H1 (cell line): Measurements from ENCODE around the gene RASGRP1. TPM values are rescaled to one million over a fixed set of nuclear protein-coding genes. Genes with fewer than 3 reads are reported as not detected.

Source experiments
- CTCF ChIA-PET: fragments of 300-600 bp; sonication (Branson Sonifier 250); formaldehyde crosslinking; loops from one replicate; lab custom pipeline; 2021; ENCODE audit not compliant: partially characterized antibody; lab: Charles Lee
- POLR2A ChIA-PET: fragments of 300-600 bp; sonication (Branson Sonifier 250); formaldehyde crosslinking; loops from one replicate; lab custom pipeline; 2021; ENCODE audit warnings: inconsistent platforms; ENCODE audit not compliant: partially characterized antibody; lab: Charles Lee
- DNase-seq, 2 experiments: peaks; one replicate each; pipeline versions ENCODE4 v3.0.0 to v3.0.0-alpha.2; 2010 to 2022; ENCODE audit warnings: low spot score in 2 of 2, low read depth in 1 of 2, mixed read lengths in 1 of 2
- FAIRE-seq: peaks from 2 replicates; lab custom pipeline; 2011; peaks lifted over from hg19 to GRCh38; lab: Jason Lieb, UNC
- H2AFZ ChIP-seq: 2 replicates; pipeline ENCODE4 v1.8.1; 2012; ENCODE audit warnings: low read length, inconsistent platforms
- H2AK5ac ChIP-seq: 2 replicates; pipeline ENCODE4 v1.6.1; 2013; ENCODE audit warnings: low read depth, low read length
- H2BK120ac ChIP-seq: replicated peaks from 2 replicates; pipeline ENCODE3; 2013; ENCODE audit warnings: low read depth, low read length, inconsistent platforms
- H2BK12ac ChIP-seq: 2 replicates; pipeline ENCODE4 v1.6.1; 2013; ENCODE audit warnings: low read depth, low read length
- H2BK15ac ChIP-seq: 2 replicates; pipeline ENCODE4 v1.6.1; 2013; ENCODE audit warnings: low read length
- H2BK20ac ChIP-seq: 2 replicates; pipeline ENCODE4 v1.6.1; 2013; ENCODE audit warnings: low read length
- H2BK5ac ChIP-seq: 2 replicates; pipeline ENCODE4 v1.6.1; 2013; ENCODE audit warnings: low read depth, low read length
- H3K14ac ChIP-seq: 2 replicates; pipeline ENCODE4 v1.6.1; 2013; ENCODE audit warnings: inconsistent platforms; ENCODE audit not compliant: insufficient read length
- H3K18ac ChIP-seq: 2 replicates; pipeline ENCODE4 v1.6.1; 2013; ENCODE audit warnings: low read length; ENCODE audit errors: extremely low read depth
- H3K23ac ChIP-seq: 2 replicates; pipeline ENCODE4 v1.6.1; 2013; ENCODE audit warnings: inconsistent platforms; ENCODE audit not compliant: insufficient read length
- H3K23me2 ChIP-seq: 2 replicates; pipeline ENCODE4 v1.6.1; 2013; ENCODE audit warnings: low read depth, low read length
- H3K27ac ChIP-seq: 2 replicates; pipeline ENCODE4 v1.6.1; 2011; ENCODE audit warnings: low read depth, low read length, inconsistent platforms
- H3K27me3 ChIP-seq, 4 experiments: replicated peaks in 1 of 4; 1 replicate in 1 of 4; 2 replicates in 3 of 4; pipeline versions ENCODE4 v1.6.1 to v1.8.1; 2011 to 2013; ENCODE audit warnings: low read length in 3 of 4, mild to moderate bottlenecking in 3 of 4, inconsistent platforms in 2 of 4, mixed read lengths in 2 of 4, moderate library complexity in 1 of 4; ENCODE audit not compliant: control insufficient read depth in 3 of 4, insufficient read depth in 3 of 4; ENCODE audit errors: extremely low read depth in 1 of 4
- H3K36me3 ChIP-seq, 4 experiments: 2 replicates each; pipeline versions ENCODE4 v1.6.1 to v1.8.1; 2011 to 2013; ENCODE audit warnings: mild to moderate bottlenecking in 4 of 4, low read length in 3 of 4, moderate library complexity in 2 of 4, control low read depth in 1 of 4, inconsistent platforms in 1 of 4; ENCODE audit not compliant: insufficient read depth in 4 of 4, control insufficient read depth in 2 of 4
- H3K4ac ChIP-seq: replicated peaks from 2 replicates; pipeline ENCODE3; 2013; ENCODE audit warnings: low read length, low read depth, mixed read lengths, inconsistent platforms; ENCODE audit not compliant: insufficient read length
- H3K4me1 ChIP-seq, 4 experiments: replicated peaks in 1 of 4; 1 replicate in 1 of 4; 2 replicates in 3 of 4; pipeline versions ENCODE4 v1.6.1 to v1.8.1; 2011 to 2013; ENCODE audit warnings: low read length in 3 of 4, inconsistent platforms in 2 of 4, mixed read lengths in 1 of 4; ENCODE audit not compliant: insufficient read depth in 4 of 4, control insufficient read depth in 3 of 4
- H3K4me2 ChIP-seq, 2 experiments: 2 replicates each; pipeline versions ENCODE4 v1.6.1 to v1.8.1; 2011 to 2013; ENCODE audit warnings: low read depth in 2 of 2, low read length in 2 of 2, control low read depth in 1 of 2, inconsistent platforms in 1 of 2, mild to moderate bottlenecking in 1 of 2; ENCODE audit not compliant: insufficient read depth in 1 of 2
- H3K4me3 ChIP-seq, 4 experiments: fragments of 200-600, 300-600 bp in 1 of 4; sonication (generic), shearing (Covaris generic), sonication (Bioruptor Twin) in 1 of 4; 2 replicates each; pipeline versions ENCODE4 v1.5.1 to v1.8.1; 2011 to 2016; ENCODE audit warnings: low read length in 4 of 4, low read depth in 3 of 4, control low read depth in 2 of 4, inconsistent platforms in 2 of 4, mild to moderate bottlenecking in 2 of 4, mixed read lengths in 1 of 4, moderate library complexity in 1 of 4; ENCODE audit not compliant: insufficient read depth in 2 of 4; ENCODE audit errors: extremely low read depth in 1 of 4
- H3K56ac ChIP-seq: replicated peaks from 2 replicates; pipeline ENCODE3; 2013; ENCODE audit warnings: low read depth, mild to moderate bottlenecking, mixed read lengths, low read length, inconsistent platforms; ENCODE audit not compliant: insufficient read length
- H3K79me1 ChIP-seq: 2 replicates; pipeline ENCODE4 v1.6.1; 2013; ENCODE audit warnings: low read depth, low read length, control low read depth
- H3K79me2 ChIP-seq, 2 experiments: 2 replicates each; pipeline versions ENCODE4 v1.6.1 to v1.8.1; 2012 to 2013; ENCODE audit warnings: low read length in 2 of 2, mild to moderate bottlenecking in 2 of 2, inconsistent platforms in 1 of 2; ENCODE audit not compliant: insufficient read depth in 2 of 2, control insufficient read depth in 1 of 2
- H3K9ac ChIP-seq, 4 experiments: replicated peaks in 1 of 4; 1 replicate in 1 of 4; 2 replicates in 3 of 4; pipeline versions ENCODE4 v1.6.1 to v1.8.1; 2011 to 2013; ENCODE audit warnings: low read depth in 3 of 4, low read length in 3 of 4, control low read depth in 2 of 4, mild to moderate bottlenecking in 2 of 4, moderate library complexity in 2 of 4, inconsistent platforms in 1 of 4; ENCODE audit errors: extremely low read depth in 1 of 4
- H3K9me3 ChIP-seq, 2 experiments: 2 replicates each; pipeline versions ENCODE4 v1.6.1 to v1.8.1; 2012 to 2013; ENCODE audit warnings: mild to moderate bottlenecking in 2 of 2, moderate library complexity in 2 of 2, control low read depth in 1 of 2, inconsistent platforms in 1 of 2, low read depth in 1 of 2, low read length in 1 of 2, mixed read lengths in 1 of 2; ENCODE audit not compliant: insufficient read depth in 2 of 2
- H4K20me1 ChIP-seq, 2 experiments: replicated peaks in 1 of 2; 2 replicates each; pipeline versions ENCODE3 to v1.8.1; 2011 to 2013; ENCODE audit warnings: inconsistent platforms in 2 of 2, low read length in 2 of 2, mild to moderate bottlenecking in 1 of 2; ENCODE audit not compliant: insufficient read depth in 2 of 2, control insufficient read depth in 1 of 2
- H4K5ac ChIP-seq: 2 replicates; pipeline ENCODE4 v1.6.1; 2013; ENCODE audit warnings: low read length, low read depth, mixed read lengths, inconsistent platforms; ENCODE audit not compliant: insufficient read length
- H4K8ac ChIP-seq: 2 replicates; pipeline ENCODE4 v1.8.0; 2013; ENCODE audit warnings: mild to moderate bottlenecking, moderate library complexity, low read length, inconsistent platforms; ENCODE audit not compliant: insufficient read depth; ENCODE audit errors: extremely low read depth
- H4K91ac ChIP-seq: replicated peaks from 2 replicates; pipeline ENCODE3; 2013; ENCODE audit warnings: low read length, mixed read lengths, inconsistent platforms; ENCODE audit not compliant: insufficient read length
- ASH2L ChIP-seq: fragments of 200-600, 300-600 bp; sonication (generic); IDR thresholded peaks from one replicate; pipeline ENCODE4 v1.7.1; 2017; ENCODE audit warnings: low read length
- BCL11A ChIP-seq, 2 experiments: IDR thresholded peaks; one replicate each; pipeline ENCODE4 v1.6.1; 2011; ENCODE audit warnings: low read depth in 2 of 2, low read length in 2 of 2, mild to moderate bottlenecking in 2 of 2
- KDM4A ChIP-seq: IDR thresholded peaks from one replicate; pipeline ENCODE4 v1.7.1; 2012; ENCODE audit warnings: low read depth, mild to moderate bottlenecking, moderate library complexity, low read length, inconsistent platforms; ENCODE audit not compliant: severe bottlenecking
- RAD21 ChIP-seq, 2 experiments: IDR thresholded peaks in 1 of 2; conservative IDR thresholded peaks in 1 of 2; 2 replicates each; pipeline ENCODE4 v1.6.1; 2011; ENCODE audit warnings: low read depth in 2 of 2, low read length in 2 of 2, improper control_type of control experiment in 1 of 2, inconsistent platforms in 1 of 2, mild to moderate bottlenecking in 1 of 2, moderate library complexity in 1 of 2
- RBBP5 ChIP-seq: IDR thresholded peaks from 2 replicates; pipeline ENCODE4 v1.7.1; 2012; ENCODE audit warnings: low read depth, mild to moderate bottlenecking, inconsistent platforms, low read length, moderate library complexity, borderline replicate concordance
- SP2 ChIP-seq: IDR thresholded peaks from 2 replicates; pipeline ENCODE4 v1.6.1; 2012; ENCODE audit warnings: mild to moderate bottlenecking, low read length, inconsistent platforms
- TCF12 ChIP-seq: IDR thresholded peaks from 2 replicates; pipeline ENCODE4 v1.6.1; 2011; ENCODE audit warnings: low read depth, mild to moderate bottlenecking, low read length
- YY1 ChIP-seq: IDR thresholded peaks from 2 replicates; pipeline ENCODE4 v1.6.1; 2011; ENCODE audit warnings: low read depth, mild to moderate bottlenecking, low read length
- WGBS, 2 experiments: shearing (Covaris generic) in 1 of 2; methylation state at CpG; one replicate each; pipeline versions ENCODE4 v1.1.6 to v1.1.7; 2013 to 2015; ENCODE audit warnings: low lambda C conversion rate in 2 of 2, mixed read lengths in 2 of 2, inconsistent platforms in 1 of 2, low coverage in 1 of 2, missing lambda C conversion rate in 1 of 2; ENCODE audit not compliant: insufficient replicate concordance in 2 of 2, insufficient coverage in 1 of 2, insufficient read length in 1 of 2; ENCODE audit errors: extremely low coverage in 1 of 2, missing lambda C conversion rate in 1 of 2; 5-methylcytosine and 5-hydroxymethylcytosine counted together
- polyA plus RNA-seq, 7 experiments: library from polyadenylated mRNA; depleted of rRNA in 3 of 7; stranded (reverse) in 5 of 7; unstranded in 2 of 7; fragments of >200 nt in 5 of 7; fragments of 200-250 nt in 2 of 7; gene quantifications; 1 replicate in 5 of 7; 2 replicates in 1 of 7; 4 replicates in 1 of 7; pipeline versions ENCODE4 v1.2.1 to v1.2.3, GENCODE V29; 2011 to 2013; ENCODE audit warnings: missing spikeins in 2 of 7, mixed read lengths in 2 of 7
- total RNA-seq: library from RNA; stranded (reverse); fragmentation: NEBNext Ultra II Directional; extraction: Animal tissue kit (Norgen Biotek cat#: 25700); gene quantifications from 2 replicates; pipeline ENCODE4 v1.2.1, GENCODE V29; 2021

RASGRP1 gene
- total and polyA plus RNA-seq, 2 of the 8 experiments (the other 6 are each of a cell fraction or from before 2014, with no cell fraction given), result 1.1 to 2.1 TPM

- Histone ChIP-seq H3K79me1 (no peaks in the 10 kb centered on the region), H3K18ac (no peak overlapping the region), H3K4me2 (peak overlapping the region; percentile 74 to 96), H3K4ac (no peak overlapping the region), H3K9me3 (no peaks in the 10 kb centered on the region), H2AFZ (peak overlapping the region; percentile 37; the same call in 1 of the 2 replicates), H2BK15ac (peak overlapping the region; percentile 49; the same call in 1 of the 2 replicates), H3K4me1 (no peaks in the 10 kb centered on the region; a peak in 2 of 7 replicates), H2BK12ac (no peak overlapping the region), H3K9ac (peak overlapping the region in 1 of 4 experiments; percentile 68; a peak in 2 of 7 replicates), H3K56ac (no peak overlapping the region), H3K36me3 (no peaks in the 10 kb centered on the region), H4K20me1 (no peaks in the 10 kb centered on the region), H3K27ac (no peak overlapping the region), H3K4me3 (peak overlapping the region; percentile 27 to 78 (median 56)), H3K23ac (no peak overlapping the region), H2BK5ac (no peak overlapping the region; the same call in 1 of the 2 replicates), H4K91ac (no peak overlapping the region), H3K23me2 (peaks cover 5% of the 10 kb centered on the region), H4K5ac (no peak overlapping the region), H3K14ac (no peak overlapping the region), H3K27me3 (peaks cover 9 to 31% (median 16%) of the 10 kb centered on the region in 4 experiments; a peak in 6 of 7 replicates), H2AK5ac (no peak overlapping the region), H3K79me2 (no peaks in the 10 kb centered on the region), H2BK20ac (no peak overlapping the region), H4K8ac (no peak overlapping the region; the same call in 1 of the 2 replicates), H2BK120ac (no peak overlapping the region)
- FAIRE-seq, result no peak
- peak in 1 of 2 experiments; percentile 90 for DNase-seq
- 44% methylated on average over 17 of the region's 59 CpGs; no CpG with 5 or more reads in 1 of the 2 experiments for WGBS, 2 experiments
- ChIA-PET POLR2A (interaction anchor here (0.6 to 3.0 kb wide), 7 partner anchors 34 to 586 kb away, joined by 3 to 14 read pairs (median 3); partner anchors contain the start of gene FAM98B), CTCF (interaction anchor here (0.6 to 3.7 kb wide), 58 partner anchors 9 to 1018 kb away, joined by 3 to 52 read pairs (median 5); partner anchors contain the start of gene FAM98B)
- TF ChIP-seq ASH2L (peak; percentile 80), RAD21 (IDR thresholded peaks at IDR 0.05 in 1 of 2, conservative IDR thresholded peaks at IDR 0.05 in 1 of 2; ENCODE audit: low read depth in 2 of 2, low read length in 2 of 2) (peak; percentile 36 to 61; a peak in 3 of 4 replicates), SP2 (no peak), TCF12 (peak; percentile 28; the same call in 1 of the 2 replicates), KDM4A (peak; percentile 29), BCL11A (IDR thresholded peaks at IDR 0.05; ENCODE audit: low read depth in 2 of 2, low read length in 2 of 2) (no peak), RBBP5 (peak; percentile 84; the same call in 1 of the 2 replicates), YY1 (no peak)
Observed at GRCh38 chr15:38563723-38564519, 693 bp downstream of the RASGRP1 start.
